Activated CD4-positive, alpha-beta T cell treated with anti-CD3 and anti-CD28 coated beads, Interleukin-2, amount 10 ng/mL, durations not matched to agents 24 days and 14 days (primary cell): ENCODE measurements around the gene NMNAT2. TPM values are rescaled to one million over a fixed set of nuclear protein-coding genes. Genes with fewer than 3 reads are reported as not detected.

Experiments
- DNase-seq: peaks from one replicate; pipeline ENCODE4 v3.0.0; 2022
- H3K27ac Mint-ChIP-seq: one replicate; pipeline ENCODE4 v1.8.0; 2022; ENCODE audit warnings: mild to moderate bottlenecking, mixed read lengths
- H3K27me3 Mint-ChIP-seq: one replicate; pipeline ENCODE4 v1.8.0; 2022; ENCODE audit warnings: mixed read lengths
- H3K36me3 Mint-ChIP-seq: one replicate; pipeline ENCODE4 v1.8.0; 2022; ENCODE audit warnings: low read depth, mild to moderate bottlenecking, mixed read lengths
- H3K4me1 Mint-ChIP-seq: one replicate; pipeline ENCODE4 v1.8.0; 2021; ENCODE audit warnings: mixed read lengths
- H3K4me3 Mint-ChIP-seq: one replicate; pipeline ENCODE4 v1.8.0; 2022; ENCODE audit warnings: mild to moderate bottlenecking, moderate library complexity, mixed read lengths
- H3K9me3 Mint-ChIP-seq: one replicate; pipeline ENCODE4 v1.8.0; 2021; ENCODE audit warnings: mixed read lengths
- intact Hi-C: fragments of 100-400 bp; cut with micrococcal nuclease; formaldehyde crosslinking; loops from one replicate; pipeline ENCODE4 v1.15.1; 2023
- total RNA-seq: library from RNA; stranded (reverse); gene quantifications from 2 replicates; pipeline ENCODE4 v1.2.3, GENCODE V29; 2022

NMNAT2 gene
- total RNA-seq, 1 donor from 2014 or later, result not detected

- Mint-ChIP-seq H3K9me3 (no peaks in the 10 kb centered on the region), H3K4me3 (no peak overlapping the region), H3K27me3 (peaks cover 4% of the 10 kb centered on the region), H3K4me1 (peaks cover 5% of the 10 kb centered on the region), H3K27ac (no peak overlapping the region), H3K36me3 (no peaks in the 10 kb centered on the region)
- no peak for DNase-seq
- intact Hi-C loops, result no loop called here
These were observed 111.7 kb downstream of the NMNAT2 start for GRCh38 chr1:183306317-183307042.

- Mint-ChIP-seq H3K9me3 (no peaks in the 10 kb centered on the region), H3K36me3 (no peaks in the 10 kb centered on the region), H3K27me3 (peaks cover 7% of the 10 kb centered on the region), H3K4me3 (no peak overlapping the region), H3K4me1 (no peaks in the 10 kb centered on the region), H3K27ac (no peak overlapping the region)
- no peak for DNase-seq
- intact Hi-C loops, result no loop called here
These were observed 113.6 kb downstream of the NMNAT2 start for GRCh38 chr1:183304440-183305107.

- Mint-ChIP-seq H3K36me3 (no peaks in the 10 kb centered on the region), H3K4me1 (no peaks in the 10 kb centered on the region), H3K9me3 (no peaks in the 10 kb centered on the region), H3K4me3 (no peak overlapping the region), H3K27ac (no peak overlapping the region), H3K27me3 (peaks cover 9% of the 10 kb centered on the region)
- intact Hi-C loops, result no loop called here
- no peak for DNase-seq
These were observed 114.3 kb downstream of the NMNAT2 start for GRCh38 chr1:183303901-183304300.

GRCh38 chr1:183303323-183303645, 114.9 kb downstream of the NMNAT2 start:
- Mint-ChIP-seq H3K9me3 (no peaks in the 10 kb centered on the region), H3K4me1 (no peaks in the 10 kb centered on the region), H3K27me3 (peaks cover 11% of the 10 kb centered on the region), H3K36me3 (no peaks in the 10 kb centered on the region), H3K4me3 (no peak overlapping the region), H3K27ac (no peak overlapping the region)
- intact Hi-C loops, result no loop called here
- DNase-seq, result no peak

- H3K9me3 Mint-ChIP-seq, result no peaks in the 10 kb centered on the region
- no peaks in the 10 kb centered on the region for H3K36me3 Mint-ChIP-seq
- intact Hi-C loops, result no loop called here
- no peak overlapping the region for H3K4me3 Mint-ChIP-seq
- no peak for DNase-seq
- no peak overlapping the region for H3K27ac Mint-ChIP-seq
- peaks cover 14% of the 10 kb centered on the region for H3K27me3 Mint-ChIP-seq
- H3K4me1 Mint-ChIP-seq, result no peaks in the 10 kb centered on the region
These were observed 115.5 kb downstream of the NMNAT2 start for GRCh38 chr1:183302452-183303322.

GRCh38 chr1:183301239-183301638, 116.9 kb downstream of the NMNAT2 start:
- no peak for DNase-seq
- Mint-ChIP-seq H3K4me3 (no peak overlapping the region), H3K36me3 (no peaks in the 10 kb centered on the region), H3K27ac (no peak overlapping the region), H3K9me3 (no peaks in the 10 kb centered on the region), H3K4me1 (no peaks in the 10 kb centered on the region), H3K27me3 (peaks cover 17% of the 10 kb centered on the region)
- intact Hi-C loops, result no loop called here

GRCh38 chr1:183300828-183301227, 117.4 kb downstream of the NMNAT2 start:
- intact Hi-C loops, result no loop called here
- H3K4me1 Mint-ChIP-seq, result no peaks in the 10 kb centered on the region
- H3K36me3 Mint-ChIP-seq, result no peaks in the 10 kb centered on the region
- peaks cover 17% of the 10 kb centered on the region for H3K27me3 Mint-ChIP-seq
- no peak for DNase-seq
- H3K4me3 Mint-ChIP-seq, result no peak overlapping the region
- H3K27ac Mint-ChIP-seq, result no peak overlapping the region
- no peaks in the 10 kb centered on the region for H3K9me3 Mint-ChIP-seq

- Mint-ChIP-seq H3K9me3 (no peaks in the 10 kb centered on the region), H3K36me3 (no peaks in the 10 kb centered on the region), H3K4me3 (no peak overlapping the region), H3K27ac (no peak overlapping the region), H3K27me3 (peaks cover 16% of the 10 kb centered on the region), H3K4me1 (no peaks in the 10 kb centered on the region)
- no peak for DNase-seq
- intact Hi-C loops, result no loop called here
These were observed 117.8 kb downstream of the NMNAT2 start for GRCh38 chr1:183300395-183300794.

- no peak for DNase-seq
- Mint-ChIP-seq H3K4me1 (no peaks in the 10 kb centered on the region), H3K36me3 (no peaks in the 10 kb centered on the region), H3K27ac (no peak overlapping the region), H3K9me3 (no peaks in the 10 kb centered on the region), H3K27me3 (peaks cover 14% of the 10 kb centered on the region), H3K4me3 (no peak overlapping the region)
- intact Hi-C loops, result no loop called here
These were observed 121.4 kb downstream of the NMNAT2 start for GRCh38 chr1:183296782-183297181.

GRCh38 chr1:183295521-183295920, 122.7 kb downstream of the NMNAT2 start:
- DNase-seq, result no peak
- no peaks in the 10 kb centered on the region for H3K9me3 Mint-ChIP-seq
- H3K27me3 Mint-ChIP-seq, result peaks cover 12% of the 10 kb centered on the region
- no peak overlapping the region for H3K4me3 Mint-ChIP-seq
- H3K36me3 Mint-ChIP-seq, result no peaks in the 10 kb centered on the region
- intact Hi-C loops, result no loop called here
- no peaks in the 10 kb centered on the region for H3K4me1 Mint-ChIP-seq
- no peak overlapping the region for H3K27ac Mint-ChIP-seq

GRCh38 chr1:183293876-183294275, 124.3 kb downstream of the NMNAT2 start:
- intact Hi-C loops, result no loop called here
- Mint-ChIP-seq H3K9me3 (no peaks in the 10 kb centered on the region), H3K27ac (no peak overlapping the region), H3K4me1 (no peaks in the 10 kb centered on the region), H3K27me3 (peaks cover 10% of the 10 kb centered on the region), H3K36me3 (no peaks in the 10 kb centered on the region), H3K4me3 (no peak overlapping the region)
- DNase-seq, result no peak

GRCh38 chr1:183293241-183293640, 124.9 kb downstream of the NMNAT2 start:
- H3K4me3 Mint-ChIP-seq, result no peak overlapping the region
- DNase-seq, result no peak
- no peaks in the 10 kb centered on the region for H3K36me3 Mint-ChIP-seq
- H3K27me3 Mint-ChIP-seq, result peaks cover 7% of the 10 kb centered on the region
- no peaks in the 10 kb centered on the region for H3K9me3 Mint-ChIP-seq
- intact Hi-C loops, result no loop called here
- H3K4me1 Mint-ChIP-seq, result no peaks in the 10 kb centered on the region
- H3K27ac Mint-ChIP-seq, result no peak overlapping the region

GRCh38 chr1:183291802-183292514, 126.2 kb downstream of the NMNAT2 start:
- Mint-ChIP-seq H3K27me3 (peaks cover 2% of the 10 kb centered on the region), H3K36me3 (no peaks in the 10 kb centered on the region), H3K9me3 (no peaks in the 10 kb centered on the region), H3K27ac (no peak overlapping the region), H3K4me3 (no peak overlapping the region), H3K4me1 (no peaks in the 10 kb centered on the region)
- no peak for DNase-seq
- intact Hi-C loops, result no loop called here
